Lower lobe of right lung (tissue), 2 donors: ENCODE data around the gene PLCB2. TPM values are rescaled to one million over a fixed set of nuclear protein-coding genes. Genes with fewer than 3 reads are reported as not detected.

Experiments
- ATAC-seq, 2 donors: fragments of 200-7000 bp; cut with Tn5 transposase; one replicate each; pipeline ENCODE4 v1.9.1; 2020 to 2022; ENCODE audit warnings: mild to moderate bottlenecking in 2 of 2, moderate library complexity in 2 of 2
- DNase-seq: peaks from one replicate; pipeline ENCODE4 v3.0.0-alpha.2; 2020
- H3K27ac ChIP-seq: fragments of 200-600 bp; one replicate; pipeline ENCODE4 v1.8.0; 2022
- H3K27me3 ChIP-seq: fragments of 200-600 bp; one replicate; pipeline ENCODE4 v1.8.0; 2022; ENCODE audit warnings: low read depth
- H3K36me3 ChIP-seq: fragments of 200-600 bp; one replicate; pipeline ENCODE4 v1.8.0; 2022; ENCODE audit warnings: mild to moderate bottlenecking
- H3K4me1 ChIP-seq: fragments of 200-600 bp; one replicate; pipeline ENCODE4 v1.8.0; 2022
- H3K4me3 ChIP-seq: fragments of 200-600 bp; one replicate; pipeline ENCODE4 v1.8.0; 2022; ENCODE audit warnings: mild to moderate bottlenecking
- H3K9me3 ChIP-seq: fragments of 200-600 bp; one replicate; pipeline ENCODE4 v1.8.0; 2022
- CTCF ChIP-seq: fragments of 200-600 bp; IDR thresholded peaks from one replicate; pipeline ENCODE4 v1.8.0; 2022; ENCODE audit warnings: antibody characterized with exemption, mild to moderate bottlenecking
- intact Hi-C: fragments of 100-400 bp; cut with DNase I; formaldehyde crosslinking; loops from one replicate; pipeline ENCODE4 v1.11.0; 2022
- total RNA-seq: library from RNA; stranded (reverse); fragmentation: NEBNext Ultra II Directional; extraction: Animal tissue kit (Norgen Biotek cat#: 25700); gene quantifications from one replicate; pipeline ENCODE4 v1.2.1, GENCODE V29; 2021
- donor health status: DM: no; HTN: yes; CAD: no; lungs with severe emphysema.

PLCB2 gene
- total RNA-seq, 1 donor from 2014 or later, result 105 TPM

- DNase-seq, result no peak
- no peaks in the 10 kb centered on the region for H3K9me3 ChIP-seq
- intact Hi-C loops, result no loop called here
- no peak for TF ChIP-seq CTCF
- no peak for ATAC-seq
- no peaks in the 10 kb centered on the region for H3K36me3 ChIP-seq
- H3K27ac ChIP-seq, result no peak overlapping the region
- peaks cover 6% of the 10 kb centered on the region for H3K4me1 ChIP-seq
- H3K4me3 ChIP-seq, result no peak overlapping the region
- H3K27me3 ChIP-seq, result peaks cover 2% of the 10 kb centered on the region
Measured at GRCh38 chr15:40258544-40258943, 49.2 kb downstream of the PLCB2 start.

- Histone ChIP-seq H3K27ac (no peak overlapping the region), H3K27me3 (peaks cover 9% of the 10 kb centered on the region), H3K4me1 (peaks cover 13% of the 10 kb centered on the region), H3K4me3 (no peak overlapping the region), H3K9me3 (no peaks in the 10 kb centered on the region), H3K36me3 (no peaks in the 10 kb centered on the region)
- ATAC-seq (no peak), DNase-seq (no peak)
- intact Hi-C loops, result no loop called here
- TF ChIP-seq CTCF, result no peak
Measured at GRCh38 chr15:40257656-40258450, 49.9 kb downstream of the PLCB2 start.

- no peak overlapping the region for H3K27ac ChIP-seq
- H3K36me3 ChIP-seq, result no peaks in the 10 kb centered on the region
- peaks cover 22% of the 10 kb centered on the region for H3K4me1 ChIP-seq
- no peak for DNase-seq
- H3K4me3 ChIP-seq, result no peak overlapping the region
- intact Hi-C loops, result no loop called here
- H3K9me3 ChIP-seq, result no peaks in the 10 kb centered on the region
- no peak for ATAC-seq
- TF ChIP-seq CTCF, result no peak
- peaks cover 17% of the 10 kb centered on the region for H3K27me3 ChIP-seq
Measured at GRCh38 chr15:40256638-40257235, 51.0 kb downstream of the PLCB2 start.

- Histone ChIP-seq H3K9me3 (no peaks in the 10 kb centered on the region), H3K4me1 (peaks cover 22% of the 10 kb centered on the region), H3K27ac (no peak overlapping the region), H3K36me3 (no peaks in the 10 kb centered on the region), H3K27me3 (peaks cover 17% of the 10 kb centered on the region), H3K4me3 (no peak overlapping the region)
- DNase-seq (no peak), ATAC-seq (no peak)
- no peak for TF ChIP-seq CTCF
- intact Hi-C loops, result no loop called here
Measured at GRCh38 chr15:40255033-40255432, 52.7 kb downstream of the PLCB2 start.

GRCh38 chr15:40254452-40254851 is 53.3 kb downstream of the PLCB2 start:
- intact Hi-C loops, result no loop called here
- peaks cover 22% of the 10 kb centered on the region for H3K4me1 ChIP-seq
- peaks cover 17% of the 10 kb centered on the region for H3K27me3 ChIP-seq
- DNase-seq (no peak), ATAC-seq (no peak)
- TF ChIP-seq CTCF, result no peak
- H3K9me3 ChIP-seq, result no peaks in the 10 kb centered on the region
- no peak overlapping the region for H3K27ac ChIP-seq
- no peak overlapping the region for H3K4me3 ChIP-seq
- no peaks in the 10 kb centered on the region for H3K36me3 ChIP-seq
